ENCODE data around the gene PDP2.

PDP2 gene

GRCh38 chr16:66903544-66904427 lies 23.5 kb downstream of the PDP2 start:
- DNase-seq (ENCODE audit: low spot score): no peak

- DNase-seq (ENCODE audit: low spot score): no peak
These were observed 24.1 kb downstream of the PDP2 start for GRCh38 chr16:66904428-66904845.

GRCh38 chr16:66904846-66905632 lies 24.7 kb downstream of the PDP2 start:
- DNase-seq (ENCODE audit: low spot score): peak; percentile 72

- DNase-seq (ENCODE audit: low spot score): no peak
These were observed 25.6 kb downstream of the PDP2 start for GRCh38 chr16:66905633-66906539.

GRCh38 chr16:66906916-66907836 lies 26.9 kb downstream of the PDP2 start:
- no peak for DNase-seq (ENCODE audit: low spot score)

GRCh38 chr16:66908116-66908515 lies 27.8 kb downstream of the PDP2 start:
- no peak for DNase-seq (ENCODE audit: low spot score)

- DNase-seq (ENCODE audit: low spot score): no peak
These were observed 28.6 kb downstream of the PDP2 start for GRCh38 chr16:66908762-66909559.

- no peak for DNase-seq (ENCODE audit: low spot score)
These were observed 30.0 kb downstream of the PDP2 start for GRCh38 chr16:66910175-66910940.

GRCh38 chr16:66911112-66911511 lies 30.8 kb downstream of the PDP2 start:
- DNase-seq (ENCODE audit: low spot score): no peak

GRCh38 chr16:66911801-66912200 lies 31.5 kb downstream of the PDP2 start:
- no peak for DNase-seq (ENCODE audit: low spot score)

GRCh38 chr16:66913081-66913480 lies 32.8 kb downstream of the PDP2 start:
- DNase-seq (ENCODE audit: low spot score): no peak

GRCh38 chr16:66913711-66914110 lies 33.4 kb downstream of the PDP2 start:
- no peak for DNase-seq (ENCODE audit: low spot score)

- DNase-seq (ENCODE audit: low spot score): no peak
These were observed 34.2 kb downstream of the PDP2 start for GRCh38 chr16:66914541-66914940.

GRCh38 chr16:66915041-66915440 lies 34.7 kb downstream of the PDP2 start:
- DNase-seq (ENCODE audit: low spot score): no peak

- DNase-seq (ENCODE audit: low spot score): no peak
These were observed 36.2 kb downstream of the PDP2 start for GRCh38 chr16:66916518-66916917.

- no peak for DNase-seq (ENCODE audit: low spot score)
These were observed 37.4 kb downstream of the PDP2 start for GRCh38 chr16:66917741-66918140.

- no peak for DNase-seq (ENCODE audit: low spot score)
These were observed 38.0 kb downstream of the PDP2 start for GRCh38 chr16:66918355-66918754.

- DNase-seq (ENCODE audit: low spot score): no peak
These were observed 38.7 kb downstream of the PDP2 start, which contains the start of gene CDH16 for GRCh38 chr16:66918803-66919568. CDH16 (minus strand) TSS chr16:66918885; CDS start chr16:66918065, 820 bp downstream.
